SK-N-SH (cell line): ENCODE data around the gene PANX2. TPM values are rescaled to one million over a fixed set of nuclear protein-coding genes. Genes with fewer than 3 reads are reported as not detected.

Experiments
- CTCF ChIA-PET: fragments of 300-600, 350-600 bp; formaldehyde crosslinking; extraction: SDS; loops from one replicate; lab custom pipeline; 2021; lab: Yijun Ruan, JAX
- POLR2A ChIA-PET: fragments of 350-600 bp; sonication (Branson Sonifier 250); formaldehyde crosslinking; extraction: SDS; loops from one replicate; lab custom pipeline; 2020; ENCODE audit warnings: antibody characterized with exemption, inconsistent platforms; lab: Yijun Ruan, JAX
- DNase-seq: peaks from one replicate; pipeline ENCODE4 v3.0.0; 2012
- H2AFZ ChIP-seq: fragments of 200-600 bp; sonication (generic); 2 replicates; pipeline ENCODE4 v1.8.1; 2016; ENCODE audit warnings: antibody characterized with exemption, mild to moderate bottlenecking, low read depth
- H3F3A ChIP-seq: fragments of 200-600 bp; sonication (generic); replicated peaks from 2 replicates; pipeline ENCODE3; 2016; ENCODE audit warnings: antibody characterized with exemption, mild to moderate bottlenecking; ENCODE audit not compliant: insufficient read depth
- H3K27ac ChIP-seq, 2 experiments: fragments of 200-500 bp in 1 of 2; fragments of 200-600 bp in 1 of 2; sonication (Bioruptor generic) in 1 of 2; sonication (generic), shearing (Covaris generic) in 1 of 2; 2 replicates each; pipeline versions ENCODE4 v1.5.1 to v1.6.1; 2014 to 2016; ENCODE audit warnings: low read depth in 2 of 2, inconsistent platforms in 1 of 2, low read length in 1 of 2, mild to moderate bottlenecking in 1 of 2, mixed read lengths in 1 of 2
- H3K27me3 ChIP-seq: fragments of 200-600 bp; sonication (generic), shearing (Covaris generic); 2 replicates; pipeline ENCODE4 v1.6.1; 2016; ENCODE audit warnings: mixed run types; ENCODE audit not compliant: insufficient read depth
- H3K36me3 ChIP-seq, 2 experiments: fragments of 200-500 bp in 1 of 2; fragments of 200-600 bp in 1 of 2; sonication (Bioruptor generic) in 1 of 2; sonication (generic) in 1 of 2; replicated peaks in 1 of 2; 2 replicates each; pipeline versions ENCODE3 to v1.5.1; 2014 to 2016; ENCODE audit warnings: low read length in 1 of 2, mild to moderate bottlenecking in 1 of 2; ENCODE audit not compliant: insufficient read depth in 2 of 2, control insufficient read depth in 1 of 2
- H3K4me1 ChIP-seq, 2 experiments: fragments of 200-500 bp in 1 of 2; fragments of 200-600 bp in 1 of 2; sonication (Bioruptor generic) in 1 of 2; sonication (generic), shearing (Covaris generic) in 1 of 2; 2 replicates each; pipeline versions ENCODE4 v1.5.1 to v1.6.1; 2014 to 2016; ENCODE audit warnings: low read depth in 1 of 2, low read length in 1 of 2, mixed run types in 1 of 2; ENCODE audit not compliant: insufficient read depth in 2 of 2, control insufficient read depth in 1 of 2
- H3K4me2 ChIP-seq: fragments of 200-600 bp; sonication (generic), shearing (Covaris generic); 2 replicates; pipeline ENCODE4 v1.6.1; 2017; ENCODE audit warnings: mixed run types
- H3K4me3 ChIP-seq, 2 experiments: fragments of 200-500 bp in 1 of 2; fragments of 200-600 bp in 1 of 2; sonication (Bioruptor generic) in 1 of 2; sonication (generic), shearing (Covaris generic) in 1 of 2; 2 replicates each; pipeline versions ENCODE4 v1.5.1 to v1.8.1; 2014 to 2016; ENCODE audit warnings: low read depth in 2 of 2, inconsistent platforms in 1 of 2, low read length in 1 of 2, mild to moderate bottlenecking in 1 of 2, mixed read lengths in 1 of 2, moderate library complexity in 1 of 2
- H3K79me2 ChIP-seq: fragments of 200-600 bp; sonication (generic); 2 replicates; pipeline ENCODE4 v1.8.1; 2017; ENCODE audit warnings: mild to moderate bottlenecking; ENCODE audit not compliant: insufficient read depth
- H3K9ac ChIP-seq: fragments of 200-600 bp; sonication (generic); 2 replicates; pipeline ENCODE4 v1.6.1; 2017; ENCODE audit warnings: mixed run types
- H3K9me2 ChIP-seq: fragments of 200-600 bp; sonication (generic); 2 replicates; pipeline ENCODE4 v1.6.1; 2017; ENCODE audit warnings: mixed run types
- H3K9me3 ChIP-seq: fragments of 200-600 bp; sonication (generic); 2 replicates; pipeline ENCODE4 v1.6.1; 2017; ENCODE audit warnings: mixed run types, mild to moderate bottlenecking, moderate library complexity
- H4K20me1 ChIP-seq: fragments of 200-600 bp; sonication (generic); 2 replicates; pipeline ENCODE4 v1.6.1; 2017; ENCODE audit warnings: mild to moderate bottlenecking, mixed run types; ENCODE audit not compliant: insufficient read depth
- CTCF ChIP-seq: fragments of 200-600 bp; sonication (generic); IDR thresholded peaks from 2 replicates; pipeline ENCODE4 v1.6.1; 2017; ENCODE audit warnings: antibody characterized with exemption, mild to moderate bottlenecking, moderate library complexity
- ELF1 ChIP-seq: IDR thresholded peaks from 2 replicates; pipeline ENCODE4 v1.4.0; 2012
- EP300 ChIP-seq, 2 experiments: IDR thresholded peaks; 2 replicates each; pipeline versions ENCODE4 v1.4.0 to v1.6.1; 2012; ENCODE audit warnings: borderline replicate concordance in 1 of 2, low read depth in 1 of 2, low read length in 1 of 2
- FOSL2 ChIP-seq: IDR thresholded peaks from 2 replicates; pipeline ENCODE4 v1.4.0; 2012; ENCODE audit warnings: low read depth, mild to moderate bottlenecking, moderate library complexity, borderline replicate concordance
- FOXJ3 ChIP-seq: sonication (generic); formaldehyde crosslinking; IDR thresholded peaks from 2 replicates; pipeline ENCODE4 v1.5.1; 2020; ENCODE audit warnings: mild to moderate bottlenecking, missing genetic modification reagents
- FOXM1 ChIP-seq: IDR thresholded peaks from 2 replicates; pipeline ENCODE4 v1.4.0; 2012; ENCODE audit warnings: low read depth, mild to moderate bottlenecking
- GABPA ChIP-seq: IDR thresholded peaks from 2 replicates; pipeline ENCODE4 v1.4.0; 2012; ENCODE audit warnings: low read depth, mild to moderate bottlenecking
- GATA2 ChIP-seq: sonication (generic); formaldehyde crosslinking; IDR thresholded peaks from 2 replicates; pipeline ENCODE4 v1.5.0; 2020; ENCODE audit warnings: mild to moderate bottlenecking, missing genetic modification reagents
- MEF2A ChIP-seq: IDR thresholded peaks from 2 replicates; pipeline ENCODE4 v1.4.0; 2012; ENCODE audit warnings: low read depth, borderline replicate concordance
- NFIC ChIP-seq: IDR thresholded peaks from 2 replicates; pipeline ENCODE4 v1.4.0; 2012; ENCODE audit warnings: borderline replicate concordance
- NRF1 ChIP-seq: IDR thresholded peaks from 2 replicates; pipeline ENCODE4 v1.6.1; 2012; ENCODE audit warnings: low read depth, mild to moderate bottlenecking, low read length
- PBX3 ChIP-seq: IDR thresholded peaks from 2 replicates; pipeline ENCODE4; 2012
- POLR2AphosphoS5 ChIP-seq: IDR thresholded peaks from 2 replicates; pipeline ENCODE4 v1.6.1; 2012; ENCODE audit warnings: low read depth, low read length
- RAD21 ChIP-seq: IDR thresholded peaks from 2 replicates; pipeline ENCODE4 v1.6.1; 2012; ENCODE audit warnings: mild to moderate bottlenecking, low read length
- RCOR1 ChIP-seq: fragments of 150-350 bp; IDR thresholded peaks from 2 replicates; pipeline ENCODE4 v1.6.1; 2017; ENCODE audit warnings: antibody characterized with exemption, low read length
- RXRA ChIP-seq: IDR thresholded peaks from 2 replicates; pipeline ENCODE4 v1.4.0; 2012; ENCODE audit warnings: low read depth, mild to moderate bottlenecking, borderline replicate concordance
- SMC3 ChIP-seq: IDR thresholded peaks from 2 replicates; pipeline ENCODE4 v1.6.1; 2012; ENCODE audit warnings: low read depth, low read length, improper control_type of control experiment
- TAF1 ChIP-seq: IDR thresholded peaks from 2 replicates; pipeline ENCODE4 v1.6.1; 2012; ENCODE audit warnings: low read depth, mild to moderate bottlenecking, low read length, moderate library complexity, borderline replicate concordance
- USF2 ChIP-seq: fragments of 150-350 bp; IDR thresholded peaks from 2 replicates; pipeline ENCODE4 v1.6.1; 2017; ENCODE audit warnings: antibody characterized with exemption, low read length, low read depth, borderline replicate concordance
- WGBS: methylation state at CpG from one replicate; pipeline ENCODE4 v1.1.6; 2017; ENCODE audit warnings: low lambda C conversion rate; 5-methylcytosine and 5-hydroxymethylcytosine counted together
- polyA plus RNA-seq, 3 experiments: library from polyadenylated mRNA; depleted of rRNA; stranded (reverse); fragments of >200 nt; gene quantifications; 2 replicates each; pipeline ENCODE4 v1.2.3, GENCODE V29; 2012

PANX2 gene
- polyA plus RNA-seq, 1 of the 3 experiments (the other 2 are of a cell fraction): 2.4 TPM

- no CpG with 5 or more reads among the region's 8 CpGs for WGBS
- peaks cover 42% of the 10 kb centered on the region for H3K79me2 ChIP-seq
- H2AFZ ChIP-seq: no peak overlapping the region
- H3K9me3 ChIP-seq: no peaks in the 10 kb centered on the region
- 0 out of 2 replicates have a peak, but pooled peaks cover 21% of the 10 kb centered on the region for H4K20me1 ChIP-seq
- H3K9ac ChIP-seq: no peak overlapping the region
- ChIA-PET POLR2A (no interaction called here), CTCF (no interaction called here)
- H3K4me1 ChIP-seq: peaks cover 4 to 29% of the 10 kb centered on the region in 2 experiments; a peak in 1 of 4 replicates
- H3K27me3 ChIP-seq: no peaks in the 10 kb centered on the region
- no peak overlapping the region for H3K4me2 ChIP-seq
- DNase-seq: no peak
- peaks cover 0 to 38% of the 10 kb centered on the region in 2 experiments for H3K36me3 ChIP-seq
- TF ChIP-seq GABPA: no peak
- no peak for TF ChIP-seq RAD21
- TF ChIP-seq FOXJ3 (CRISPR knock-in tag): no peak
- TF ChIP-seq USF2: no peak
- TF ChIP-seq FOSL2: no peak
- no peak for TF ChIP-seq EP300 (IDR thresholded peaks at IDR 0.05; ENCODE audit: borderline replicate concordance in 1 of 2, low read depth in 1 of 2, low read length in 1 of 2)
- TF ChIP-seq TAF1: no peak
- no peak for TF ChIP-seq RXRA
- TF ChIP-seq SMC3: no peak
- no peak for TF ChIP-seq FOXM1
- TF ChIP-seq ELF1: no peak
- no peak for TF ChIP-seq CTCF
- TF ChIP-seq GATA2 (CRISPR knock-in tag): no peak
- no peak overlapping the region for H3K27ac ChIP-seq
- no peaks in the 10 kb centered on the region for H3F3A ChIP-seq
- H3K4me3 ChIP-seq: no peak overlapping the region
- H3K9me2 ChIP-seq: no peaks in the 10 kb centered on the region
Measured at GRCh38 chr22:50193621-50194020, 23.1 kb downstream of the PANX2 start.

- Histone ChIP-seq H3K79me2 (peaks cover 36% of the 10 kb centered on the region), H3K27ac (no peak overlapping the region), H4K20me1 (0 out of 2 replicates have a peak, but pooled peaks cover 17% of the 10 kb centered on the region), H3F3A (no peaks in the 10 kb centered on the region), H3K4me2 (no peak overlapping the region), H3K4me1 (peaks cover 4 to 23% of the 10 kb centered on the region in 2 experiments; a peak in 1 of 4 replicates), H3K36me3 (peaks cover 0 to 42% of the 10 kb centered on the region in 2 experiments), H3K9me2 (no peaks in the 10 kb centered on the region), H3K9ac (no peak overlapping the region), H3K9me3 (no peaks in the 10 kb centered on the region), H3K4me3 (no peak overlapping the region), H3K27me3 (no peaks in the 10 kb centered on the region), H2AFZ (no peak overlapping the region)
- ChIA-PET POLR2A (no interaction called here), CTCF (interaction anchor here (0.8 to 1.9 kb wide), 2 partner anchors 13 to 45 kb away, joined by 3 to 6 read pairs; no protein-coding TSS in a partner anchor)
- DNase-seq: no peak
- WGBS: 93% methylated on average over 32 of the region's 44 CpGs
- TF ChIP-seq PBX3 (no peak), NFIC (no peak), POLR2AphosphoS5 (no peak), TAF1 (no peak), CTCF (no peak), SMC3 (no peak), FOSL2 (no peak), NRF1 (no peak), RAD21 (no peak), MEF2A (no peak), USF2 (no peak), RCOR1 (no peak), EP300 (IDR thresholded peaks at IDR 0.05; ENCODE audit: borderline replicate concordance in 1 of 2, low read depth in 1 of 2, low read length in 1 of 2) (no peak)
Measured at GRCh38 chr22:50194037-50194805, 23.7 kb downstream of the PANX2 start.
